ENCODE measurements around the gene TNFRSF6B. TPM values are rescaled to one million over a fixed set of nuclear protein-coding genes. Genes with fewer than 3 reads are reported as not detected.

Gene TNFRSF6B
- total RNA-seq, 1 donor from 2014 or later: not detected

DNA sequence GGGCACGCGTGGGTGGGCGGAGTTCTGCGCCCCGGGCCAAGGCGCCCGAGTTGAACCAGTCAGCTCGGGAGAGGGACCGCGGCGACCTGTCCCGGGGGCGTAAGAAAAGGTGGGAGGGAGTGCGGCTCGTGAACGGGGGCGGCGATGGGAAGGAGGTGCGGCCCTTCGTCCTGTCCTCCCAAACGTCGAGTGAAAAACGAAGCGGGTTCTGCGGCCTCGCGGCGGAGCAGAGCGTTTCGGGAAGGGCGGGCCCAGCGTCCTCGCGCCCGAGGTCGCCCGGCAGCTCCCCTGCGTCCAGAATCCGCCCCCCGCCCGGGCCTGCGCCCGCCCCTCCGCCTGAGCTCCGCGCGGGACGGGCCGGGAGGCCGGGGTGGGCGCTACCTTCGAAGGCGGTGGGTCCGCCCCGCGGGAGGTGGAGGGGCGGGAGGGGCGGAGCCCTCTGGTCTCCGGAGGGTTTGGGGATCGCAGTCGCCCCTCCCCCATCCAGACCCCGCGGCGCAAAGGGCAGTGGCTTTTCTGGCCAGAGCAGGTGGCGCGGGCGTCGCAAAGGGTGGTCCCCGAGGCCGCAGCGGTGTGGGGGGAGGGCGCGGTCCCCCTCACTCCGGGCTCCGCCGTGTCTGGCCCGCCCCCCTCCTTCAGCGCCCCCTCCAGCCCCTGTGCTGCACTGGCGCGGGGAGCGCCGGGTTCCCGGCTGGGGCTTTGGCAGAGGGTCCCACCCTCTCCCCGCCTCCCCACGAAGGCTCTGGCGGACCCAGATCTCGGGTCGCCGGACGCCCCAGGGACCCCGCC, 44.1 kb upstream of the TNFRSF6B start:
- H3K4me1 Mint-ChIP-seq: peaks cover 15% of the 10 kb centered on the region
- intact Hi-C loops (cut with micrococcal nuclease): loop anchor here (10.0 kb wide), 1 partner anchor 82 kb away; the partner anchor contains the start of genes LIME1 and SLC2A4RG
- ChIA-PET CTCF (no interaction called here), POLR2A (interaction anchor here (1.1 to 2.0 kb wide), 2 partner anchors 10 to 25 kb away, joined by 4 to 7 read pairs; partner anchors contain the start of gene GMEB2)
- H3K9me3 Mint-ChIP-seq: no peaks in the 10 kb centered on the region
- no peak overlapping the region for H3K27ac Mint-ChIP-seq
- H3K4me3 Mint-ChIP-seq: peak overlapping the region; percentile 52
- peak; percentile 35 for ATAC-seq (ENCODE audit: low read depth)
- DNase-seq: no peak
- no peaks in the 10 kb centered on the region for H3K36me3 Mint-ChIP-seq (ENCODE audit: low read depth)
- peaks cover 6% of the 10 kb centered on the region for H3K27me3 Mint-ChIP-seq
- TF ChIP-seq, protein P1, sequence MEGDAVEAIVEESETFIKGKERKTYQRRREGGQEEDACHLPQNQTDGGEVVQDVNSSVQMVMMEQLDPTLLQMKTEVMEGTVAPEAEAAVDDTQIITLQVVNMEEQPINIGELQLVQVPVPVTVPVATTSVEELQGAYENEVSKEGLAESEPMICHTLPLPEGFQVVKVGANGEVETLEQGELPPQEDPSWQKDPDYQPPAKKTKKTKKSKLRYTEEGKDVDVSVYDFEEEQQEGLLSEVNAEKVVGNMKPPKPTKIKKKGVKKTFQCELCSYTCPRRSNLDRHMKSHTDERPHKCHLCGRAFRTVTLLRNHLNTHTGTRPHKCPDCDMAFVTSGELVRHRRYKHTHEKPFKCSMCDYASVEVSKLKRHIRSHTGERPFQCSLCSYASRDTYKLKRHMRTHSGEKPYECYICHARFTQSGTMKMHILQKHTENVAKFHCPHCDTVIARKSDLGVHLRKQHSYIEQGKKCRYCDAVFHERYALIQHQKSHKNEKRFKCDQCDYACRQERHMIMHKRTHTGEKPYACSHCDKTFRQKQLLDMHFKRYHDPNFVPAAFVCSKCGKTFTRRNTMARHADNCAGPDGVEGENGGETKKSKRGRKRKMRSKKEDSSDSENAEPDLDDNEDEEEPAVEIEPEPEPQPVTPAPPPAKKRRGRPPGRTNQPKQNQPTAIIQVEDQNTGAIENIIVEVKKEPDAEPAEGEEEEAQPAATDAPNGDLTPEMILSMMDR (IDR thresholded peaks at IDR 0.05): no peak

DNA sequence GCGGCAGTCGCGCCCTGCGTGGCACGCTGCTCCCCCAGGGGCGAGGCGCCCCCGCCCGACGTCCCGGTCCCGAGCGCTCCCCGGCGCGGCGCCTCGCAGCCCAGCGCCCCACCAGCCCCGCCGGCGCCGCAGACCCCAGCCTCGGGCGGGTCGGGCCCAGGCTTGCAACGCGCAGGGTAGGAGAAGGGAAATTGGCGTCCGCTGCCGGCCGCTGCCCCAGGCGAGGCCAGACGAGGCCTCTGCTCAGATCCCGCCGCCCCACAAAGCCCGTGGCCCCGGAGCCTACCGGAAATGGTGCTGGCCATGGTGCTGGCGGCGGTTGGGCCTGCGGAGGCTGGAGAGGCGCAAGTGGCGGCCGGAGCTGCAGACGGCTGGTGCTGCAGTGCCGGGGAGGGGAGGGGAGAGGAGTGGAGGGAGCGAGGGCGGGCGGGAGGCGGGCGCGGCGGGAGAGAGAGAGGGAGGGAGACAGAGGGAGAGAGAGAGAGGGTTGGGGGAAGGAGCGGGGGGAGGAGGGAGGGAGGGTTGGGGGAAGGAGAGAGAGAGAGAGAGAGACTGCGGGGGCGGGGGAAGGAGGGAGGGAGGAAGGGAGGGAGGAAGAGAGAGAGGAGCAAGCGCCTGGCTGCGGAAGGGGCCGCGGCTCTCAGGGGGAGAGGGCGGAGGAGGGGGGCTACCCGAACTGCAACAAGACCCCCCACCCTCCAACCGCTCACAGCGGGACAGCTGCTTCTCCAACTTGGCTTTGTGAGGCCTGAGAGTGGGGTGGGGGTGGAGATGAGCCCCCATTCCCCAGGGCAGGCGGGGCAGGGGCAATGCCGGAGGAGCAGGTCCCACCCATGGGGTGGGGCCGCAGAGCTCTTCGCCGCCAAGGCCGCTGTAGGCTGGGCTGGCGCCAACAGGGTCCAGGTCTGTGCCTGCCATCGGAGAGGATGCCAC, 43.1 kb upstream of the TNFRSF6B start, which contains the start of gene STMN3:
Gene STMN3, minus strand, starts transcription at position 384 of the 933 bp plus-strand sequence. Its CDS starts 79 bp downstream, at position 305.
- CTCF ChIA-PET: no interaction called here
- Mint-ChIP-seq H3K9me3 (no peaks in the 10 kb centered on the region), H3K27me3 (peaks cover 6% of the 10 kb centered on the region), H3K27ac (no peak within 1 kb of the TSS), H3K4me3 (peak within 1 kb of the TSS; percentile 38), H3K36me3 (ENCODE audit: low read depth) (peaks cover 4% of the 10 kb centered on the region), H3K4me1 (peaks cover 19% of the 10 kb centered on the region)
- ATAC-seq (ENCODE audit: low read depth) (peak; percentile 55), DNase-seq (peak; percentile 62)
- TF ChIP-seq, protein P1 (IDR thresholded peaks at IDR 0.05): no peak
- intact Hi-C loops (cut with micrococcal nuclease): loop anchor here (10.0 kb wide), 1 partner anchor 81 kb away; the partner anchor contains the start of genes LIME1 and SLC2A4RG
- POLR2A ChIA-PET: interaction anchor here (2.0 kb wide), 1 partner anchor 26 kb away, joined by 7 read pairs; the partner anchor contains the start of gene GMEB2

DNA sequence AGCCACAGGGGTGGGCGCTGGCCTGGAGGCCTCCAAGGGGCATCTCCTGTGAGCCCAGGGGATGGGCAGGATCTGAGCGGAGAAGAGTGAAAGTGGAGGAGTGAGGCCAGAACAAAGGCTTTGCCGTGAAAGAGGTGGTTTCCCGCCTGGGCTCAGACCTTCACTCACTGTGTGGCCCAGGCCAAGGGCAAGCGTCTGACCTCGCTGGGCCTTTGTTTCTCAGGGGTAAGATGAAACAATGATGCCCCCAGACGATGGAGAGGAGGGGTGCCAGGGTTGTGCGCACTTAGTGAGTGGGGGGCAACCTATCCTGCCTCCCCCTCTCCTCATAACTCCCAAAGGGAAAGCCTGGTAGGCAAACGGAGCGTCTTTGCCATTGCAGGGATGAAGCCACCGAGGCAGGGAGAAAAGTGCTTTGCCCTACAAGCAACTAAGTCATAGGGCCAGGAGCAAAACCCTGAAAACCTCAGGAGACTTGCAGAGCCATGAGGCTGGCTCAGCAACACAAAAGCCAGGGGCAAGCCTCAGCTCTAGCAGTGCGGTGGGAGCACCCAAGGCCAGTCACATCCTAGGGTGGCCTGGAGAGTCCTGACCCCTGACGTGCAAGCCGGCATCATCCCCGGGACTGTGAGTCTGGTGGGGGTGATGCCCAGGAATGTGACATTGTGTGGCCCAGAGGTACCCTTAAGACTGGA, 42.3 kb upstream of the TNFRSF6B start:
- intact Hi-C loops (cut with micrococcal nuclease): loop anchor here (10.0 kb wide), 1 partner anchor 81 kb away; the partner anchor contains the start of genes LIME1 and SLC2A4RG
- CTCF ChIA-PET: no interaction called here
- Mint-ChIP-seq H3K9me3 (no peaks in the 10 kb centered on the region), H3K36me3 (ENCODE audit: low read depth) (peaks cover 8% of the 10 kb centered on the region), H3K27me3 (peaks cover 6% of the 10 kb centered on the region), H3K4me1 (peaks cover 26% of the 10 kb centered on the region), H3K27ac (no peak overlapping the region), H3K4me3 (peak overlapping the region; percentile 38)
- TF ChIP-seq, protein P1 (IDR thresholded peaks at IDR 0.05): no peak
- DNase-seq (no peak), ATAC-seq (ENCODE audit: low read depth) (no peak)
- POLR2A ChIA-PET: interaction anchor here (2.0 kb wide), 1 partner anchor 27 kb away, joined by 7 read pairs; the partner anchor contains the start of gene GMEB2

DNA sequence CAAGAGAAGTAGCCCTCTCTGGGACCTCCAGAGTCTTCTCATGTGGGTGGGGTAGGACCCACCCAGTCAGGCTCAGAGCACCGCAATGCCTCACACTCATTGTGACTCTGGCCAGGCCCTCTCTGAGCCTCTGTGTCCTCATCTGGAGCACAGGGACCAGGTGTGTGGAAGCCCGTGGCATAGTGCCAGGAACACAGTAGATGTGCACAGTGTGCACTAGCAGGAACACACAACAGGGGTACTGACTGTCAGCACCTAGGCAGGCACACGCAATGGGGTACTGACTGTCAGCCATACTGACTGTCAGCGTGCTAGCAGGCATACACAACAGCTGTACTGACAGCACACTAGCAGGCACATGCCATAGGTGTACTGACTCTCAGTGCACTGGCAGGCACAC, 41.2 kb upstream of the TNFRSF6B start:
- peaks cover 6% of the 10 kb centered on the region for H3K27me3 Mint-ChIP-seq
- H3K4me3 Mint-ChIP-seq: no peak overlapping the region
- no peaks in the 10 kb centered on the region for H3K9me3 Mint-ChIP-seq
- POLR2A ChIA-PET: no interaction called here
- peaks cover 8% of the 10 kb centered on the region for H3K36me3 Mint-ChIP-seq (ENCODE audit: low read depth)
- ATAC-seq (ENCODE audit: low read depth) (no peak), DNase-seq (no peak)
- H3K4me1 Mint-ChIP-seq: peaks cover 35% of the 10 kb centered on the region
- CTCF ChIA-PET: no interaction called here
- TF ChIP-seq, protein P1 (IDR thresholded peaks at IDR 0.05): no peak
- intact Hi-C loops (cut with micrococcal nuclease): loop anchor here (5.0 to 10.0 kb wide), 2 partner anchors 80 to 327 kb away; partner anchors contain the start of genes LIME1, PRPF6 and SLC2A4RG
- no peak overlapping the region for H3K27ac Mint-ChIP-seq

Measured in activated B cell treated with CpG ODN at 0.5 μM for 24 hours (primary cell).